ENCODE results near the gene TP63. TPM values are rescaled to one million over a fixed set of nuclear protein-coding genes. Genes with fewer than 3 reads are reported as not detected.

TP63 gene
- total RNA-seq, 4 donors from 2014 or later: 0.27 TPM; not detected in 3

DNA sequence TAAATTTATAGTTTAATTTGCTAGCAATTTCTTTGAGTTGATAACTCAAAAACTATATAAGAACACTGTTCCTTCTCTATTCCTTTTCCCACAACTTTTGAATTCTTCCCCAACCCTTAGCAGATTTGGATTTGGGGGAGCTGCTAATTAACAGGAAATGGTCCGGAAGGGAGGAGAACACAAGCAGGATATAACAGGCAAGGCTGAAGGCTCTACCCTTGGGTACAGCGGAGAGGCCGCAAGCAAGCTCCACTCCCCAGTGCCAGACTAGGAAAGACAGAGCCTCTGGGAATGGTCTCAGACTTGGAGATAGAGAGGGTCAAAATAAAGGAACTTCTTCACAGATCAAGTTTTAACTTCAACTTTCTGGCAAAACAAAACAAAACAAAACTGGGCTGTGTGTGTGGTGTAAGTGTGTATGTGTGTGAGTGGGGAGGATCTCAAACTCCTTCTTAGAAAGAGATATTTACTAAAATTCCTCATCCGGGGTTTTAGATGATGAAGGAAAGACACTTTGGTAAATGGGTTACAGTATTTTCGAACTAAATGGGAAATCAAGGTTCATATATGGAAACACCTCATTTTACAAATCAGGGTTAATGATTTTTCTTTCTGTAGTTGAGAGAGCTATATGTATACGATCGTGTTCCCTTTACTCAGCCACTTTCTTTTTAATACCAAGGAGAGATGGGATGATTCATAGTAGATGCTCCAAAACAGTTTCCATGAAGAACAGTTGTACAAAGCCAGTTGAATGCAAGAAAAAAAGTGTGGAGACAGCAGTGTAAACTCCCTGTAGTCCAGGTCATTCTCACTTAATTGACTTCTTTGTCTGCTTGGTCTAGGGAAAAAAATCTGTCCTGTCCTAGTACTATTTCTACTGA, 161.1 kb downstream of the TP63 start:
- H3K4me3 ChIP-seq: no peak overlapping the region
- H3K27ac ChIP-seq: no peak overlapping the region

DNA sequence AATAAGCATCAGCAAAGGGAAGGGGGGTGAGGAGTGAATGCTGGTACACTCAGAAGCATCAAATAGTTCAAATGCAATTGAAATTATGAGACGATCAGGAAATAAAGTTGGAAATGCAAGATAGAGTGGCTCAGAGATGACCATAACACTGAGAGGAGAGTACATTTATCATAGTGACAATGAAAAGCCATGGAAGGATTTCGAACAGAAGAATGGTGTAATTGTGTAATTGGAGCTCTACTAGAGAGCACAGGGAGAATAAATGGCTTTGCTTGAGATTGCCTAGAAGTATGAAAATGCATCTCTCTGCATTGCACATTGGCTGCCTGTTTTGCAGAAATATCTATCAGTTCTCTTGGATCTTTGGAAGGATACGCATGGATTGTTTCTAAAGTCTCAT, 163.3 kb downstream of the TP63 start:
- Histone ChIP-seq H3K4me3 (no peak overlapping the region), H3K27me3 (no peaks in the 10 kb centered on the region), H3K27ac (no peak overlapping the region), H3K36me3 (no peaks in the 10 kb centered on the region), H3K9me3 (no peaks in the 10 kb centered on the region), H3K4me1 (no peaks in the 10 kb centered on the region)
- no peak for DNase-seq
- TF ChIP-seq, protein P1, sequence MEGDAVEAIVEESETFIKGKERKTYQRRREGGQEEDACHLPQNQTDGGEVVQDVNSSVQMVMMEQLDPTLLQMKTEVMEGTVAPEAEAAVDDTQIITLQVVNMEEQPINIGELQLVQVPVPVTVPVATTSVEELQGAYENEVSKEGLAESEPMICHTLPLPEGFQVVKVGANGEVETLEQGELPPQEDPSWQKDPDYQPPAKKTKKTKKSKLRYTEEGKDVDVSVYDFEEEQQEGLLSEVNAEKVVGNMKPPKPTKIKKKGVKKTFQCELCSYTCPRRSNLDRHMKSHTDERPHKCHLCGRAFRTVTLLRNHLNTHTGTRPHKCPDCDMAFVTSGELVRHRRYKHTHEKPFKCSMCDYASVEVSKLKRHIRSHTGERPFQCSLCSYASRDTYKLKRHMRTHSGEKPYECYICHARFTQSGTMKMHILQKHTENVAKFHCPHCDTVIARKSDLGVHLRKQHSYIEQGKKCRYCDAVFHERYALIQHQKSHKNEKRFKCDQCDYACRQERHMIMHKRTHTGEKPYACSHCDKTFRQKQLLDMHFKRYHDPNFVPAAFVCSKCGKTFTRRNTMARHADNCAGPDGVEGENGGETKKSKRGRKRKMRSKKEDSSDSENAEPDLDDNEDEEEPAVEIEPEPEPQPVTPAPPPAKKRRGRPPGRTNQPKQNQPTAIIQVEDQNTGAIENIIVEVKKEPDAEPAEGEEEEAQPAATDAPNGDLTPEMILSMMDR (IDR thresholded peaks at IDR 0.05): no peak
- no peak for TF ChIP-seq POLR2A (IDR thresholded peaks at IDR 0.05)

More for the DNA sequence above, 161.1 kb downstream of the TP63 start:
- Histone ChIP-seq H3K4me1 (no peaks in the 10 kb centered on the region), H3K36me3 (no peaks in the 10 kb centered on the region), H3K9me3 (no peaks in the 10 kb centered on the region), H3K27me3 (no peaks in the 10 kb centered on the region)
- TF ChIP-seq, protein P1 (IDR thresholded peaks at IDR 0.05): no peak
- TF ChIP-seq POLR2A (IDR thresholded peaks at IDR 0.05): no peak
- DNase-seq: no peak

DNA sequence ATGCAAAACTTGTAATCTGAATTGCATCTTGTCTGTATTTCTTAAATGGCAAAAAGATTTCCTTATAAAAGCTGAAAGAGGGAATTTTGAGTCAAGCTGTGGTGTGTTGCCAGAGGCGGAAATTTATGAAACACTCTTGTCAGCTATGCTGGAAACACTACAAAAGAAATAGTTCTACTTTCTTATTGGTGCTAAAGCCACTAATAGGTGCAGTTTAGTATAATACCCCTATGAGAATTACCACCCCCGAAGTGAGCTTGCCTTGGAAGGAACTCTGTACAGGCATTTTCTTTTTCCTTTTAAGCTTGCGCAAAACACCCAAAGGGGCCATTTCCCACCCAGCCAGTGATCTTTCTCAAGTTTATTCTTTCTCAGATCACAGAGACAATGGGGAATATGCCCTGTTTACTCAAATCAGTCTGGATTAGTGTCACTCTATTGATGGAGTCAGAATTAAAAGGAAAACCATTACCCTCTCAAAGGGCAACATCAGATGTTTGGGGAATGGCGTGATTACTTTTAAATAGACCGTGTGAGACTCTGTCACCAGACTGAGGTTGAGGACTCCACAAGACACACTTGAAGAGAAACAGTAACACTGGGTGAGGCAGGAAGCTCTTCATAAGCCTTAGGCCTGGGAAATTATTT, 166.0 kb downstream of the TP63 start:
- DNase-seq: no peak
- Histone ChIP-seq H3K4me3 (no peak overlapping the region), H3K36me3 (no peaks in the 10 kb centered on the region), H3K27me3 (no peaks in the 10 kb centered on the region), H3K4me1 (no peaks in the 10 kb centered on the region), H3K9me3 (no peaks in the 10 kb centered on the region), H3K27ac (no peak overlapping the region)
- TF ChIP-seq, protein P1 (IDR thresholded peaks at IDR 0.05): no peak
- TF ChIP-seq POLR2A (IDR thresholded peaks at IDR 0.05): no peak

DNA sequence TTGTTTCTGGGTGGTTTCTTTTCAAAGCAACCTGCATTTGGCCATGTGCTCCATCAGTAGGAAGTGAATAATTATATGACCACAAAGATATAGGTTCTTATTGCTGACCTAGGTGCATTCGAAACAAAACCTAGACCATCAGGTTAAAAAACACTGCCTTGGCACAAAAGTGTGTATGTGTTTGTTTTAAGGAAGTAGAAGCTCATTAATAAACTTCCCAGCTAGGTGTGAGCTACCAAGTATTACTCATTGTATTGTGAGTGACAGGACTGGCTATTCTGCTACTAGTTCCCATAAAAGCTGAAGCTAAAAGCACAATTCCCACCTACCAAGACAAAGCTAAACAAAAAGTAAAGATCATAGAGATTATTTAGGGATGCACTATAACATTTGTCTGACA, 168.2 kb downstream of the TP63 start:
- Histone ChIP-seq H3K27ac (no peak overlapping the region), H3K4me1 (no peaks in the 10 kb centered on the region), H3K36me3 (no peaks in the 10 kb centered on the region), H3K4me3 (no peak overlapping the region), H3K9me3 (no peaks in the 10 kb centered on the region), H3K27me3 (no peaks in the 10 kb centered on the region)
- DNase-seq: no peak
- TF ChIP-seq, protein P1 (IDR thresholded peaks at IDR 0.05): no peak
- TF ChIP-seq POLR2A (IDR thresholded peaks at IDR 0.05): no peak

DNA sequence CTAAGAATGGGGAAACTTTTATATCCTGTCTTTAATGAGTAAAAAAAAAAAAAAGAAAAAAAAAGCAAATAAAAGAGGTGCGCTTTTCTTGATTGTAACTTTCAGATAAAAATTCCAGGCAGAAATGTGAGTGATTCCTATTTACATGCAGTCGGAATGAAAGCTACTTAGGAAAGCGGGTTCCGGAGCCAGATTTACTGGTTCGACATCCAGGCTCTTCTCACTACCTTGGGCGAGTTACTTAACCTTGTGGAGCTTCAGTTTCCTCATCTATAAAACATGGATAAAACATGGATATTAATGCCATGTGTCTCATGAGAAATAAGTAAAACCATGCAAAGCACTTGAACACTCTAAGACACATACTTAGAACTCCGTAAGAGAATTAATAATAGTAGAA, 169.2 kb downstream of the TP63 start:
- H3K4me1 ChIP-seq: no peaks in the 10 kb centered on the region
- H3K36me3 ChIP-seq: no peaks in the 10 kb centered on the region
- no peak for TF ChIP-seq POLR2A (IDR thresholded peaks at IDR 0.05)
- TF ChIP-seq, protein P1 (IDR thresholded peaks at IDR 0.05): no peak
- H3K4me3 ChIP-seq: no peak overlapping the region
- no peak for DNase-seq
- H3K27me3 ChIP-seq: no peaks in the 10 kb centered on the region
- no peak overlapping the region for H3K27ac ChIP-seq
- no peaks in the 10 kb centered on the region for H3K9me3 ChIP-seq

Data from Peyer's patch (tissue), 4 donors.